Measurements from ENCODE around the gene DXO. TPM values are rescaled to one million over a fixed set of nuclear protein-coding genes. Genes with fewer than 3 reads are reported as not detected.

Gene DXO
- total and polyA plus RNA-seq, 3 donors from 2014 or later = 43.7 to 96.6 (median 59.1) TPM

DNA sequence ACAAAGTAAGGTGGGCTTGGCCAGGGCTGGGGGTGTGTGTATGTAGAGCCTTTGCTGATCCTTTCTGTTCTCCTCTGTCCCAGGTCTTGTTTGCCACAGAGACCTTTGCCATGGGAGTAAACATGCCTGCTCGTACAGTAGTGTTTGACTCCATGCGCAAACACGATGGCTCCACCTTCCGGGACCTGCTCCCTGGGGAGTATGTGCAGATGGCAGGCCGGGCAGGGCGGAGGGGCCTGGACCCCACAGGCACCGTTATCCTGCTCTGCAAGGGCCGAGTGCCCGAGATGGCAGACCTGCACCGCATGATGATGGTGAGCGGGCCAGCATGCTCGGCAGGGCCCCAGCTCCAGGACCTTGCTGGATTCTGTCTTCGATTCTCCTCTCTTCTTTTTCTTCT is 6.2 kb downstream of the DXO start:
- TF ChIP-seq POLR2A (IDR thresholded peaks at IDR 0.05) = no peak
- no peak for TF ChIP-seq CTCF (IDR thresholded peaks at IDR 0.05)
- WGBS, 2 donors = 76 to 92% methylated on average over 12 to 13 of the region's 13 CpGs
- DNase-seq = no peak
- Histone ChIP-seq H3K27ac (no peak overlapping the region), H3K27me3 (no peaks in the 10 kb centered on the region), H3K4me3 (no peak overlapping the region), H3K4me1 (no peaks in the 10 kb centered on the region), H3K9me3 (no peaks in the 10 kb centered on the region), H3K36me3 (ENCODE audit: low read depth, missing control alignments) (no peaks in the 10 kb centered on the region)
- intact Hi-C loops (cut with DNase I; ENCODE audit: low total_unique reads) = no loop called here

DNA sequence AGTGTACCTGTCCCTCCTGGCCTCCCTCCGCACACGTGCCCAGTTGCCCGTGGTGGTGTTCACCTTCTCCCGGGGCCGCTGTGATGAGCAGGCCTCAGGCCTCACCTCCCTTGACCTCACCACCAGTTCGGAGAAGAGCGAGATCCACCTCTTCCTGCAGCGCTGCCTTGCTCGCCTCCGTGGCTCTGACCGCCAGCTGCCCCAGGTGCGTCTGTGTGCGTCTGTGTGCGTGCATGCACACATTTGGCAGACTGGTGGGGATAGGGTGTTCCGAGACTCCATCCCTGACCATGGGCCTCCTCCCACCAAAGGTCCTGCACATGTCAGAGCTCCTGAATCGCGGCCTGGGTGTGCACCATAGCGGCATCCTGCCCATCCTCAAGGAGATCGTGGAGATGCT is 8.0 kb downstream of the DXO start:
- no peak for TF ChIP-seq CTCF (IDR thresholded peaks at IDR 0.05)
- TF ChIP-seq POLR2A (IDR thresholded peaks at IDR 0.05) = no peak
- H3K4me1 ChIP-seq = peaks cover 2% of the 10 kb centered on the region
- 96 to 97% methylated on average over 13 to 16 of the region's 19 CpGs for WGBS, 2 donors
- H3K4me3 ChIP-seq = no peak overlapping the region
- no peaks in the 10 kb centered on the region for H3K9me3 ChIP-seq
- H3K27ac ChIP-seq = no peak overlapping the region
- intact Hi-C loops (cut with DNase I; ENCODE audit: low total_unique reads) = no loop called here
- H3K36me3 ChIP-seq (ENCODE audit: low read depth, missing control alignments) = no peaks in the 10 kb centered on the region
- DNase-seq = no peak
- no peaks in the 10 kb centered on the region for H3K27me3 ChIP-seq

DNA sequence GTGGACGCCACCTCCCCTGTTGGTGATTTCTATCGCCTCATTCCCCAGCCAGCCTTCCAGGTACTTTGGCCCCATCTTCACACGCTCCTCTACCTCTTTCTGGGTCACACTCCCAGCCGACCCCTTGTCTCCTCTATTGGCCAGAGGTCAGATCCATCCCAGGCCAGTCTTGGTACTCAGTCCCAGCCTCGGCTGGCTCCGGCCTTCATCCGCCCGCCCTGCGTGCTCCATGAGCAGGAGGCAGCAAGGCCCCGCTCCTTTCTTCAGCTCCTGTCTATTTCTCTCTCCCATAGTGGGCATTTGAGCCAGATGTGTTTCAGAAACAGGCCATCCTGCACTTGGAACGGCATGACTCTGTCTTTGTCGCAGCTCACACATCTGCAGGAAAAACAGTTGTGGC is 10.3 kb downstream of the DXO start:
- intact Hi-C loops (cut with DNase I; ENCODE audit: low total_unique reads) = no loop called here
- Histone ChIP-seq H3K4me3 (no peak overlapping the region), H3K36me3 (ENCODE audit: low read depth, missing control alignments) (no peaks in the 10 kb centered on the region), H3K27ac (no peak overlapping the region), H3K27me3 (no peaks in the 10 kb centered on the region), H3K4me1 (peaks cover 12% of the 10 kb centered on the region), H3K9me3 (no peaks in the 10 kb centered on the region)
- no peak for TF ChIP-seq POLR2A (IDR thresholded peaks at IDR 0.05)
- TF ChIP-seq CTCF (IDR thresholded peaks at IDR 0.05) = no peak
- WGBS, 2 donors = 93 to 96% methylated on average over 12 of the region's 12 CpGs
- no peak for DNase-seq

DNA sequence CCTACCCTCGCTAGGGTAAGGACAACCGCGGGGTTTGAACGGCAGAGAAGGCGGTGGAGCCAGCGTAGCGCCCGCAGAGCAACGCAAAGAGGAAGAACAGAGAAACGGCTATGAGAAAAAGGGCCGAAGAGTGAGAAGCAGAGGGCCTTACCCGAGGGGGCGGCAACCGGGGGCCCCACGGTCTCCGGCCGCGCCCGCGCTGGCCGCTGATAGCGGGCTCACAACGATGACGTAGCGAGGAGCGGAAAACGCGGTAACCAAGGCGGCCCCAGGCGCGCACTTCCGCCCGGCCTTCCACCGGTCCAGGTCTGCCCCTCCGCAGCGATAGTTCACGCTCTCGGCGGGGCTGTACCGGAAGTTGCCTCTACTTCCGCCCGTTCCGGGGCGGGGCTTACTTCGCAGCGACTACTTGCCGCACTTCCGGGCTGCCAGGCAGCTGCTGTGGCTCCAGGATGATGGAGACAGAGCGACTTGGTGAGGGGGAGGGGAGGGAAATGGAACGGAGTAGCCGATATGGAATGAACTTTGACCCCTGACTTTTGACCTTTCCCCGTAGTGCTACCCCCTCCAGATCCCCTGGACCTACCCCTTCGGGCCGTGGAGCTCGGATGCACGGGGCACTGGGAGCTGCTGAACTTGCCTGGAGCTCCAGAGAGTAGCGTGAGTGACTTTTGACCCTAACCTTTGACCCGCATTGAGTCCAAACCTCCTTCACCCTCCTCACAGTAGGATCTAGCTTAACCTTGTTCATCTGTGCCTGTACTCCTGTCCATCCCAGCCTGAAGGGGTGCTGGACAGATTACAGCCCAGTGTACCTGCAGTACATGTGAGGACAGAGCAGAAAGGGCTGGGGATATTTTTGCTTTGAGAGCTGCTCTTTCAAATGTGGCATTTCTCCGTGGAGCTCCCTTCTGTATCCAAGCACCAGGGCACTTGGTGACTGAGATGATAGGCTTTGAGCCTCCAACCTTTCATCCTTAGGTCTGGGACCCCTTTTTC is 12.9 kb downstream of the DXO start, which contains the start of the genes NELFE and SKIC2:
Gene NELFE, minus strand, starts transcription at position 231 of the 999 bp plus-strand sequence. CDS start 525 bp downstream, outside the sequence.
Gene SKIC2, plus strand, starts transcription at position 435 of the 999 bp plus-strand sequence. Its CDS starts 18 bp downstream, at position 453.
- intact Hi-C loops (cut with DNase I; ENCODE audit: low total_unique reads) = loop anchor here (10.0 kb wide), 1 partner anchor 166 kb away; the partner anchor contains the start of gene ATF6B

More for the DNA sequence above, 12.9 kb downstream of the DXO start, which contains the start of the genes NELFE and SKIC2:
- Histone ChIP-seq H3K9me3 (no peaks in the 10 kb centered on the region), H3K27me3 (no peaks in the 10 kb centered on the region), H3K4me1 (peaks cover 12% of the 10 kb centered on the region), H3K36me3 (ENCODE audit: low read depth, missing control alignments) (no peaks in the 10 kb centered on the region), H3K4me3 (peak within 1 kb of the TSS; percentile 66 to 90), H3K27ac (peak within 1 kb of the TSS; percentile 67 to 84)
- WGBS, 2 donors = 0 to 1% methylated on average over 56 of the region's 59 CpGs
- TF ChIP-seq CTCF (IDR thresholded peaks at IDR 0.05) (peak in 1 of 3 experiments; percentile 6), POLR2A (IDR thresholded peaks at IDR 0.05) (peak; percentile 26)
- peak; percentile 98 for DNase-seq
